OCI-LY1 (cell line): ENCODE measurements around the gene GBE1.

Source experiments
- H2AFZ ChIP-seq: fragments of 200-600 bp; sonication (generic), shearing (Covaris generic); 2 replicates; pipeline ENCODE4 v1.6.0; 2014; ENCODE audit warnings: antibody characterized with exemption, mild to moderate bottlenecking, low read length
- H3F3A ChIP-seq: fragments of 200-600 bp; sonication (generic), shearing (Covaris generic); 2 replicates; pipeline ENCODE4 v1.6.0; 2014; ENCODE audit warnings: mild to moderate bottlenecking, antibody characterized with exemption, low read length, moderate library complexity; ENCODE audit not compliant: insufficient read depth
- H3K27ac ChIP-seq: fragments of 200-600 bp; sonication (generic); 2 replicates; pipeline ENCODE4 v1.5.1; 2014; ENCODE audit warnings: low read length, mixed run types, mild to moderate bottlenecking, low read depth; ENCODE audit not compliant: poor library complexity, severe bottlenecking
- H3K27me3 ChIP-seq: fragments of 200-600 bp; sonication (generic); 2 replicates; pipeline ENCODE4 v1.6.0; 2014; ENCODE audit warnings: antibody characterized with exemption, mild to moderate bottlenecking, low read length, moderate library complexity; ENCODE audit not compliant: insufficient read depth
- H3K36me3 ChIP-seq: fragments of 200-600 bp; sonication (generic); 2 replicates; pipeline ENCODE4 v1.6.1; 2014; ENCODE audit warnings: mild to moderate bottlenecking, antibody characterized with exemption, low read length, moderate library complexity, mixed read lengths; ENCODE audit not compliant: insufficient read depth
- H3K4me1 ChIP-seq: fragments of 200-600 bp; sonication (generic); 2 replicates; pipeline ENCODE4 v1.5.1; 2014; ENCODE audit warnings: mild to moderate bottlenecking, low read length, moderate library complexity; ENCODE audit not compliant: insufficient read depth, severe bottlenecking
- H3K4me2 ChIP-seq: fragments of 200-600 bp; sonication (generic), shearing (Covaris generic); 2 replicates; pipeline ENCODE4 v1.6.1; 2014; ENCODE audit warnings: low read length
- H3K4me3 ChIP-seq: fragments of 200-600 bp; sonication (generic); 2 replicates; pipeline ENCODE4 v1.5.1; 2014; ENCODE audit warnings: low read length, low read depth, mild to moderate bottlenecking, mixed read lengths; ENCODE audit not compliant: poor library complexity, severe bottlenecking
- H3K79me2 ChIP-seq: fragments of 200-600 bp; shearing (Covaris generic); 2 replicates; pipeline ENCODE4 v1.6.1; 2016; ENCODE audit warnings: mixed run types, low read length, mixed read lengths; ENCODE audit not compliant: insufficient read depth
- H3K9ac ChIP-seq: fragments of 200-600 bp; sonication (generic), shearing (Covaris generic); 2 replicates; pipeline ENCODE4 v1.6.1; 2014; ENCODE audit warnings: mild to moderate bottlenecking, low read length, mixed read lengths
- H3K9me2 ChIP-seq: fragments of 200-600 bp; sonication (generic), shearing (Covaris generic); 2 replicates; pipeline ENCODE4 v1.6.1; 2014; ENCODE audit warnings: low read depth, mild to moderate bottlenecking, low read length, mixed read lengths
- H3K9me3 ChIP-seq: fragments of 200-600 bp; shearing (Covaris generic); 2 replicates; pipeline ENCODE4 v1.6.1; 2014; ENCODE audit warnings: low read length, mixed read lengths
- H4K20me1 ChIP-seq: fragments of 200-600 bp; sonication (generic), shearing (Covaris generic); 2 replicates; pipeline ENCODE4 v1.6.0; 2016; ENCODE audit warnings: mild to moderate bottlenecking, low read length; ENCODE audit not compliant: insufficient read depth
- CTCF ChIP-seq: fragments of 200-600 bp; sonication (generic), shearing (Covaris generic); IDR thresholded peaks from 2 replicates; pipeline ENCODE4 v1.5.1; 2017; ENCODE audit warnings: mild to moderate bottlenecking, antibody characterized with exemption, low read length, moderate library complexity, mixed read lengths
- EZH2 ChIP-seq: fragments of 200-600 bp; sonication (generic), shearing (Covaris generic); IDR thresholded peaks from 2 replicates; pipeline ENCODE4 v1.8.0; 2017; ENCODE audit warnings: borderline replicate concordance, mixed run types, mild to moderate bottlenecking, antibody characterized with exemption, low read length, moderate library complexity, mixed read lengths

The GBE1 gene

GRCh38 chr3:81740731-81741130 is 20.7 kb downstream of the GBE1 start:
- TF ChIP-seq EZH2 = no peak
- TF ChIP-seq CTCF = no peak
- Histone ChIP-seq H4K20me1 (no peaks in the 10 kb centered on the region), H3K9me3 (no peaks in the 10 kb centered on the region), H3K79me2 (no peaks in the 10 kb centered on the region), H3K9me2 (no peaks in the 10 kb centered on the region), H3K36me3 (no peaks in the 10 kb centered on the region), H3K4me2 (no peak overlapping the region), H3K4me3 (no peak overlapping the region), H3K4me1 (no peaks in the 10 kb centered on the region), H3F3A (no peaks in the 10 kb centered on the region), H2AFZ (no peak overlapping the region), H3K27me3 (no peaks in the 10 kb centered on the region), H3K27ac (no peak overlapping the region), H3K9ac (no peak overlapping the region)

DNA sequence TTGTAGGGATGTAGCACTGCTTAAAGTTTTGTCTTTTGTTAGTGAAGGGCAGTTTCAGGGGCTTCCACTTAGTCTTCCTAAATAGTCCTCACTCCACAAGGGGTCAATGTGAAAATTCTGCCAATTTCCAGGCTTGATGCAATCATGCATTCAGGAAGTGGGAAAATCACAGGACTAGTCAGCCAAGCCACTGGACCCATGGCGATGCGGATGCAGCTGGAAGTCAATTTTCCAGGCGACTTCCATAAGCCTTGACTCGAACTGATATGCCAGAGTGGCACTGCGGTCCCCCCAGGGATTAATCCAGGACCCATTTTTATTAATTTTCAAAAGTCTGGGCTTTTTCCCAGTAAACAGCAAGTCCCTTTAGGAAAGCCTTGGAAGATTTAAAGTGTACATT is 26.1 kb downstream of the GBE1 start:
- Histone ChIP-seq H3K4me3 (no peak overlapping the region), H4K20me1 (no peaks in the 10 kb centered on the region), H3K4me2 (no peak overlapping the region), H3K9ac (no peak overlapping the region), H3K27ac (no peak overlapping the region), H3K9me3 (no peaks in the 10 kb centered on the region), H3K9me2 (no peaks in the 10 kb centered on the region), H3K4me1 (no peaks in the 10 kb centered on the region), H3K79me2 (no peaks in the 10 kb centered on the region), H3K36me3 (no peaks in the 10 kb centered on the region), H3F3A (no peaks in the 10 kb centered on the region), H2AFZ (no peak overlapping the region), H3K27me3 (no peaks in the 10 kb centered on the region)
- no peak for TF ChIP-seq EZH2

- Histone ChIP-seq H3K27ac (no peak overlapping the region), H3K36me3 (no peaks in the 10 kb centered on the region), H2AFZ (no peak overlapping the region), H3K27me3 (no peaks in the 10 kb centered on the region), H3F3A (no peaks in the 10 kb centered on the region), H3K4me1 (no peaks in the 10 kb centered on the region), H3K9me2 (no peaks in the 10 kb centered on the region), H3K9ac (no peak overlapping the region), H3K9me3 (no peaks in the 10 kb centered on the region), H4K20me1 (no peaks in the 10 kb centered on the region), H3K4me3 (no peak overlapping the region), H3K79me2 (no peaks in the 10 kb centered on the region), H3K4me2 (no peak overlapping the region)
- TF ChIP-seq EZH2 (no peak), CTCF (no peak)
Observed at GRCh38 chr3:81734742-81735141, 26.7 kb downstream of the GBE1 start.

GRCh38 chr3:81732642-81733041 is 28.8 kb downstream of the GBE1 start:
- H3K79me2 ChIP-seq = no peaks in the 10 kb centered on the region
- no peaks in the 10 kb centered on the region for H3K4me1 ChIP-seq
- no peaks in the 10 kb centered on the region for H3K9me3 ChIP-seq

More at GRCh38 chr3:81732642-81733041, 28.8 kb downstream of the GBE1 start:
- Histone ChIP-seq H3K27me3 (no peaks in the 10 kb centered on the region), H2AFZ (no peak overlapping the region), H4K20me1 (no peaks in the 10 kb centered on the region), H3K9ac (no peak overlapping the region), H3K27ac (no peak overlapping the region), H3K9me2 (no peaks in the 10 kb centered on the region), H3K36me3 (no peaks in the 10 kb centered on the region), H3F3A (no peaks in the 10 kb centered on the region), H3K4me3 (no peak overlapping the region), H3K4me2 (no peak overlapping the region)
- TF ChIP-seq CTCF (no peak), EZH2 (no peak)
